GM23248 (cell line): Measurements from ENCODE around the gene FBXO8. TPM values are rescaled to one million over a fixed set of nuclear protein-coding genes. Genes with fewer than 3 reads are reported as not detected.

Experiments
- DNase-seq: peaks from one replicate; pipeline ENCODE4 v3.0.0-alpha.2; 2015
- H2AFZ ChIP-seq: fragments of 200-600 bp; sonication (generic); 2 replicates; pipeline ENCODE4 v1.6.1; 2016; ENCODE audit warnings: antibody characterized with exemption
- H3F3A ChIP-seq: fragments of 200-600 bp; sonication (generic); 2 replicates; pipeline ENCODE4 v1.6.1; 2016; ENCODE audit warnings: mild to moderate bottlenecking, antibody characterized with exemption, mixed run types; ENCODE audit not compliant: insufficient read depth
- H3K27ac ChIP-seq: fragments of 200-600 bp; sonication (generic); 2 replicates; pipeline ENCODE4 v1.5.1; 2016; ENCODE audit warnings: mild to moderate bottlenecking
- H3K27me3 ChIP-seq: fragments of 200-600 bp; sonication (generic); replicated peaks from 2 replicates; pipeline ENCODE4 v1.6.1; 2016; ENCODE audit warnings: mild to moderate bottlenecking; ENCODE audit not compliant: insufficient read depth
- H3K36me3 ChIP-seq: fragments of 200-600 bp; sonication (generic); 2 replicates; pipeline ENCODE4 v1.6.1; 2016; ENCODE audit warnings: low read depth, mild to moderate bottlenecking
- H3K4me1 ChIP-seq: fragments of 200-600 bp; sonication (generic); 2 replicates; pipeline ENCODE4 v1.6.1; 2016; ENCODE audit warnings: mild to moderate bottlenecking; ENCODE audit not compliant: insufficient read depth
- H3K4me2 ChIP-seq: fragments of 200-600 bp; sonication (generic); one replicate; pipeline ENCODE4 v1.6.1; 2016; ENCODE audit warnings: mild to moderate bottlenecking; ENCODE audit not compliant: unreplicated experiment
- H3K4me3 ChIP-seq: fragments of 200-600 bp; sonication (generic); 2 replicates; pipeline ENCODE4 v1.5.1; 2016; ENCODE audit warnings: mild to moderate bottlenecking
- H3K79me2 ChIP-seq: fragments of 200-600 bp; sonication (generic); 2 replicates; pipeline ENCODE4 v1.6.1; 2016; ENCODE audit warnings: mild to moderate bottlenecking; ENCODE audit not compliant: insufficient read depth
- H3K9ac ChIP-seq: fragments of 200-600 bp; sonication (generic); 2 replicates; pipeline ENCODE4 v1.6.1; 2016; ENCODE audit warnings: mild to moderate bottlenecking
- H3K9me2 ChIP-seq: fragments of 200-600 bp; sonication (generic); 2 replicates; pipeline ENCODE4 v1.6.1; 2016; ENCODE audit warnings: mixed run types, mild to moderate bottlenecking, moderate library complexity; ENCODE audit not compliant: insufficient read depth
- H3K9me3 ChIP-seq: fragments of 200-600 bp; sonication (generic); one replicate; pipeline ENCODE4 v1.6.1; 2017; ENCODE audit warnings: low read depth
- H4K20me1 ChIP-seq: fragments of 200-600 bp; sonication (generic); 2 replicates; pipeline ENCODE4 v1.6.0; 2016; ENCODE audit not compliant: insufficient read depth
- EZH2 ChIP-seq: fragments of 200-600 bp; sonication (generic); IDR thresholded peaks from 2 replicates; pipeline ENCODE4 v1.6.1; 2018; ENCODE audit warnings: antibody characterized with exemption, mild to moderate bottlenecking; ENCODE audit not compliant: insufficient read depth, poor library complexity, severe bottlenecking
- EZH2phosphoT487 ChIP-seq: fragments of 200-600 bp; sonication (generic); IDR thresholded peaks from 2 replicates; pipeline ENCODE4 v1.6.1; 2018; ENCODE audit warnings: antibody characterized with exemption, moderate library complexity, mild to moderate bottlenecking, low read depth; ENCODE audit not compliant: insufficient read depth
- WGBS, 2 experiments: methylation state at CpG; one replicate each; pipeline ENCODE4 v1.1.6; 2015 to 2017; ENCODE audit warnings: low lambda C conversion rate in 2 of 2, low coverage in 1 of 2; ENCODE audit errors: missing lambda C conversion rate in 2 of 2; 5-methylcytosine and 5-hydroxymethylcytosine counted together
- in situ Hi-C: fragments of 300-500 bp; cut with MboI; formaldehyde crosslinking; loops from 2 replicates; pipeline ENCODE4 v1.15.0; 2020
- polyA plus RNA-seq: library from polyadenylated mRNA; unstranded; fragments of >200 nt; fragmentation: Nextera tagmentation; extraction: Ambion mirVana; gene quantifications from 2 replicates; pipeline ENCODE4 v1.2.1, GENCODE V29; 2016
- total RNA-seq: library from RNA; depleted of rRNA; stranded (reverse); fragments of >200 nt; shearing (Covaris generic); gene quantifications from 2 replicates; pipeline ENCODE4 v1.2.3, GENCODE V29; 2014

Gene FBXO8
- total and polyA plus RNA-seq, 2 experiments from 2014 or later = 23.1 to 27.7 TPM

DNA sequence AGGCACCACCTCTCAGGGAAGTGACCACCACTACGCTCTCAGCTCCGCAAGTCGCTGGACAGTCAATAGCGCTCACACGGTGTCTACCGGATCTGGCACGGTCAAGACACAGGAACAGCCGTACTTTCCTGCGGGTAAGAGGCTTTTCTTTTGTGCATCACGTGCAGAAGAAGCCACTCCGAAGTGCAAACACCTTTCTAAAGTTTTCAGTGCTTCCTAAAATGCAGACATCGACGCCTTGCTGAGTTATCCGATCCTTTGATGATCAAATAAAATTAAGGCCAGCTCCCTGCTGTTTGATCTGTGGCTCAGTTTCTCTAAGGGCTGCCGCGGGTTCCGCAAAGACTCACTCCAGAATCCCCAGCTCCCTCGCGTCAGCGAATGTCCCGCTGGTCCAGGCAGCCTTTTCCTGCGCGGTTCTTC, 71.8 kb downstream of the FBXO8 start:
- TF ChIP-seq EZH2phosphoT487 (no peak), EZH2 (no peak)
- Histone ChIP-seq H3K79me2 (no peaks in the 10 kb centered on the region), H3K9me2 (no peaks in the 10 kb centered on the region), H3K4me2 (no peak overlapping the region), H3K27me3 (peaks cover 8% of the 10 kb centered on the region; the same call in 1 of the 2 replicates), H3K27ac (no peak overlapping the region), H3K9ac (no peak overlapping the region), H3F3A (0 out of 2 replicates have a peak, but pooled peaks cover 11% of the 10 kb centered on the region), H2AFZ (no peak overlapping the region), H3K9me3 (no peaks in the 10 kb centered on the region), H3K4me1 (peaks cover 22% of the 10 kb centered on the region), H4K20me1 (no peaks in the 10 kb centered on the region), H3K36me3 (no peaks in the 10 kb centered on the region), H3K4me3 (no peak overlapping the region)
- in situ Hi-C loops = no loop called here
- no peak for DNase-seq
- 95 to 96% methylated on average over 23 of the region's 23 CpGs for WGBS, 2 experiments

DNA sequence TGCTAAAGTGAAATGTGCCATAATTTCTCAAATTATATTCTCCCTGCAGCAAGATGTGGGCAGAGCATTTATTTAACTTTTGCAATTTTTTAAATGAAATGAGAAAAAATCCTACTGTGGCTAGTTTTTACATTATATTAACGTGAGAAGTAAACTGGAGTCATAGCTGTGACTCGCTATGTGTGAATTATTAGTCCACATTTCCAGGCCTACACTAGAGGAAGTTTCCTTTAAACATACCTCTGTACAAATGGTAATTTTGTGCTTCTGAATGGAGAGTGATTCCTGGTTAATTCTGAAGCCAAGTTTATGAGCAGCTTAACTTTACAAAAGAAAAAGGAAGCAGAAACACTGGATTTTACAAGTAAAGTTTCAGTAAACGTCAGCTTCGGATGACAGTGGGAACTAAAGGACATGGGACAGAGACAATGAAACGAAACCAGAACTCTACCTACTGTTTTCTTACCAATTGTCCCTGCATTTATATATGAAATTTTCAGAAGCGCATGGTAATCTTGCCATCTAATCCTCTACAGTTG, 72.4 kb downstream of the FBXO8 start:
- Histone ChIP-seq H3K27ac (peak overlapping the region; percentile 26; the same call in 1 of the 2 replicates), H3K36me3 (no peaks in the 10 kb centered on the region), H3K4me3 (no peak overlapping the region), H3K79me2 (no peaks in the 10 kb centered on the region), H3K9me2 (no peaks in the 10 kb centered on the region), H3K4me2 (peak overlapping the region; percentile 22), H3K9me3 (no peaks in the 10 kb centered on the region), H3F3A (0 out of 2 replicates have a peak, but pooled peaks cover 11% of the 10 kb centered on the region), H3K27me3 (peaks cover 8% of the 10 kb centered on the region; the same call in 1 of the 2 replicates), H3K4me1 (peaks cover 22% of the 10 kb centered on the region), H3K9ac (no peak overlapping the region), H2AFZ (no peak overlapping the region), H4K20me1 (no peaks in the 10 kb centered on the region)
- in situ Hi-C loops = no loop called here
- no peak for TF ChIP-seq EZH2phosphoT487
- TF ChIP-seq EZH2 = no peak
- WGBS, 2 experiments = 68 to 73% methylated on average over 6 of the region's 6 CpGs
- peak; percentile 75 for DNase-seq

DNA sequence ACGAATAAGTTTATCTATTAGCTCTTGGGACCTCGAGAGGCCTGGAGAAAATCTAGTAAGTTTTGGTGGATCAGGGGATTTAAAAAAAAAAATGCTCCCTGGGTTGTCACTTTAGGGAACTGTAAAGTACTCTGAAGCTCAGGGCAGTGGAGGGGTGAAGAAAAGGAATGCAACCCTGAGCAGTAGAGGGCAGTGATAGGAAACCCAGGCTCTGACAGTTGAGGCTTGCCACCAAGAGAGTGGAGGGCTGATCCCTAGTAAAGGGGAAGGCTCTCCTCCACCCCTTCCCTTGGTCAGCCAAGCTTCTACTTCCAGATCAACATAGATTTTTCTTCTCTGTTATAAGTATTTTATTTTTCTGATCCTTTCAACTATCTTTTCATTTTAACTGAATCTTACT, 73.1 kb downstream of the FBXO8 start:
- H3K9ac ChIP-seq = no peak overlapping the region

GRCh38 chr4:174209341-174209740, 74.1 kb downstream of the FBXO8 start:
- in situ Hi-C loops = no loop called here
- Histone ChIP-seq H3K36me3 (no peaks in the 10 kb centered on the region), H3K9ac (no peak overlapping the region), H3K27ac (no peak overlapping the region), H3K79me2 (no peaks in the 10 kb centered on the region), H4K20me1 (no peaks in the 10 kb centered on the region), H3K9me2 (no peaks in the 10 kb centered on the region), H3F3A (0 out of 2 replicates have a peak, but pooled peaks cover 11% of the 10 kb centered on the region), H2AFZ (no peak overlapping the region), H3K9me3 (no peaks in the 10 kb centered on the region), H3K27me3 (peaks cover 6% of the 10 kb centered on the region; the same call in 1 of the 2 replicates), H3K4me3 (no peak overlapping the region), H3K4me1 (peaks cover 22% of the 10 kb centered on the region), H3K4me2 (no peak overlapping the region)
- 7 to 21% methylated on average over 1 of the region's 1 CpG for WGBS, 2 experiments
- peak; percentile 30 for DNase-seq
- TF ChIP-seq EZH2phosphoT487 (no peak), EZH2 (no peak)

More for the DNA sequence above, 73.1 kb downstream of the FBXO8 start:
- peaks cover 8% of the 10 kb centered on the region; the same call in 1 of the 2 replicates for H3K27me3 ChIP-seq
- no peak for DNase-seq
- peak overlapping the region; percentile 26; the same call in 1 of the 2 replicates for H3K27ac ChIP-seq
- H3K4me2 ChIP-seq = peak overlapping the region; percentile 22
- no peaks in the 10 kb centered on the region for H4K20me1 ChIP-seq
- no peak overlapping the region for H3K4me3 ChIP-seq
- H3K9me2 ChIP-seq = no peaks in the 10 kb centered on the region
- H3K4me1 ChIP-seq = peaks cover 22% of the 10 kb centered on the region
- 0 out of 2 replicates have a peak, but pooled peaks cover 11% of the 10 kb centered on the region for H3F3A ChIP-seq
- in situ Hi-C loops = no loop called here
- H3K9me3 ChIP-seq = no peaks in the 10 kb centered on the region
- 97 to 98% methylated on average over 2 of the region's 2 CpGs for WGBS, 2 experiments
- no peaks in the 10 kb centered on the region for H3K36me3 ChIP-seq
- H2AFZ ChIP-seq = no peak overlapping the region
- H3K79me2 ChIP-seq = no peaks in the 10 kb centered on the region
- TF ChIP-seq EZH2phosphoT487 (no peak), EZH2 (no peak)
